Activated naive CD4-positive, alpha-beta T cell treated with anti-CD3 and anti-CD28 coated beads, Interleukin-2, amount 50 U/mL, for 72 hours (primary cell): ENCODE measurements around the gene PALM3. TPM values are rescaled to one million over a fixed set of nuclear protein-coding genes. Genes with fewer than 3 reads are reported as not detected.

ENCODE experiments used
- ATAC-seq, 2 donors: fragments of 150-1000 bp; cut with Tn5 transposase; 2 replicates each; pipeline ENCODE4 v1.10.0; 2021; ENCODE audit warnings: mild to moderate bottlenecking in 2 of 2, moderate library complexity in 2 of 2
- DNase-seq, 2 donors: peaks; one replicate each; pipeline ENCODE4 v3.0.0; 2021 to 2022; ENCODE audit warnings: low spot score in 2 of 2
- H3K27ac Mint-ChIP-seq, 2 donors: one replicate each; pipeline ENCODE4 v1.8.0; 2022; ENCODE audit warnings: mild to moderate bottlenecking in 2 of 2, mixed read lengths in 2 of 2
- H3K36me3 Mint-ChIP-seq, 2 donors: one replicate each; pipeline ENCODE4 v1.8.0; 2022; ENCODE audit warnings: mixed read lengths in 2 of 2
- H3K9me3 Mint-ChIP-seq, 2 donors: one replicate each; pipeline ENCODE4 v1.8.0; 2022; ENCODE audit warnings: mixed read lengths in 2 of 2
- total RNA-seq, 2 donors: library from RNA; stranded (reverse); gene quantifications; one replicate each; pipeline ENCODE4 v1.2.3, GENCODE V29; 2022

The PALM3 gene
- total RNA-seq, 2 donors from 2014 or later: not detected

DNA sequence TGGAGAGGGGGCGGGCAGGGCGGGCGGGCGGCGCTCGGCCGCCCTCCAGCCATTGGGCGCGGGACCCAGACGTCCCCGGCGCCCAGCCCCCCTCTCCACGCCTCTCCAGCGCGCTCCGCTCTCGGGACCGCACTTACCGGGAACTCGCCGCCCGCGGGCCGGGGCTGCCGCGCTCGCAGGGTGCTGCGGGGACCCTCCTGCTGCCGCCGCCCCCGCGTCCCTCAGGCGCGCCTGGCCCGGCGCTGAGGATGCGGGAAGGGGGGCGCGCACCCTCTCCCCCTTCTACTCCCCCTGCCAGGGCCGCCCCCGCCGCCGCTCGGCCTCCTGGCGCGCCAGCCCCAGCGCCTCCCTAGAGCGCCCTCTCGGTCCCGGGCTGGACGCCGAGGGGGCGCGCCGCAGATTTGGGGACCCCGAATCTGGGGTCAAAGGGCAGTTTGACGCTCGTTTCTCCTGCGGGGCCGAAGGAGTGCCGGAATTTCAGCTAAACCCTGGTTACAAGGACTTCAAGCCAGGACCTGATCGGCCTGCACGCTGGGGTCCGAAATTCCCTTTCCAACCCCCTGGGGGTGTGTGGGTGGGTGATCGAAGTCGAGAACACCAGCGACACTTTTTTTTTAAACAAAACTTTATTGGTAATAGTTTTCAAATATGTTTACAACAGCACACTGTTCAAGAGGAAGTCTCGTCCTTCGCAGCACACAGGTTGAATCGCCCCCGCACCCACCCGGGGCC is 29.4 kb upstream of the PALM3 start:
- Mint-ChIP-seq H3K9me3 (peaks cover 3 to 7% of the 10 kb centered on the region in 2 donors), H3K36me3 (peaks cover 12 to 32% of the 10 kb centered on the region in 2 donors), H3K27ac (peak overlapping the region; percentile 63 to 99)
- ATAC-seq (peak; percentile 74 to 86), DNase-seq (peak; percentile 73 to 77)

DNA sequence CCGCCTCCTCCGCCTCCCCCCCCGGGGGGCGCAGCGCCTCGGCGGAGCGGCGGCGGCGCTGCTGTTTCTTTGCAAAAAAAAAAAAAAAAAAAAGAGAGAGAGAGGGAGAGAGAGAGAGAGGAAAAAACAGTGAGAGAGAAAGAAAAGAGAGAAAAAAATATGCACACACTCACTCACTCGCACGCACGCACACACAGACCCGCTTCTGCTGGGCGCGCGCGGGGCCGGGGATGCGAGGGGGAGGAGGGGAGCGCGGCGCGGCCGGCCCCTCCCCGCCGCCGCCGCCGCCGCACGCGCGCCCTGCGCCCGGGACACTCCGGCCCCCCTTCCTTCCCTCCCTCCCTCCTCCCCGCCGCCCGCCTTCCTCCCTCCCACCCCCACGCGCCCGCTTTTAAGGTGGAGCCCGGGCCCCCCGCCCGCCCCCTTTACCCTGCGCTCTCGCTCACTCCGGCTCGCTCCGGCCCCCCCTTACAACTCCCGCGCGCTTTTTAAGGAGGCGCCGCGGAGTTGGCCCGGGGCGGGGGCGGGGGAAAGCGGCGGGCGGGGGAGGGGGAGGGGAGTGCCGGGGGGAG is 28.7 kb upstream of the PALM3 start, which contains the start of gene SAMD1:
Gene SAMD1 (minus strand): TSS at position 243 of the 572 bp plus-strand sequence.
- DNase-seq (peak; percentile 63 to 66), ATAC-seq (peak; percentile 59 to 67)
- H3K36me3 Mint-ChIP-seq: peaks cover 12 to 32% of the 10 kb centered on the region in 2 donors
- H3K9me3 Mint-ChIP-seq: peaks cover 3 to 7% of the 10 kb centered on the region in 2 donors
- peak within 1 kb of the TSS; percentile 63 to 99 for H3K27ac Mint-ChIP-seq

DNA sequence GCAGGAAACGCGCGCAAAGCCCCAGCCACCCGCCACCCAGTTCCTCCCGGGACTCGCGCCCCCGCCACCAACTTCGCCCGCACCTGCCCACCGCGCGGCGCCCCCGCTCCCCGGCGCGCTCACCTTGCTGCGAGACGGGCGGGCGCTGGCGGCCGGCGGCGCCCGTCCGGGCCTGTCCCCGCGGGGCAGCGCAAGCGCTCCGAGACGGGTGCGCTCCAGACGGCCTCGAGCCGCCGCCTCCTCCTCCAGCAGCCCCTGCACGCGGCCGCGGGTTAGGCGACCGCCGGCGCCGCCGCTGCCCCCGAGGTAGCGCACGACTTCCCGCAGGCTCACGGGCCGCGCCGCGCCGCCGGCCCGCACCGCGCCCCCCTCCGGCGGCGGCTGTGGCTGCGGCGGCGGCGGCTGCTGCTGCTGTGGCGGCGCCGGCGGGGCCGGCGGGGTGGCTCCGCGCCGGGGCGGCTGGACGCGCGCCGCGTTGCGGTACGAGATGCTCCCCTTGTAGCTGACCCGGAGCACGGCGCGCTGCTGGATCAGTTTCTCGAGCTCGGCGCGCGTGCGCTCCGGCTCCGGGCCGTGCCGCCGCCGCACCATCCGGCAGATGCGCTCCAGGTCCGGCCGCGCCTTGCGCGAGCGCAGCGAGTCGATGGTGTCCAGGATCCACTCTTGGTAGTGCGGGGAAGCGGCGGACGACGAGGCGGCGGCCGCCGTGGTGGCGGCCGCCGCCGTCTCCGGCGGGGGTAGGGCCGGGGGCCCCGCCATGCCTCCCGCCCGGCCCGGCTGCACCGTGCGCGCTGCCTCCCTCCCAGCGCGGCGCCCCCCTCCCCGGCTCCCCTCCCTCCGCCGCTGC is 28.0 kb upstream of the PALM3 start:
- H3K27ac Mint-ChIP-seq: no peak overlapping the region
- H3K9me3 Mint-ChIP-seq: peaks cover 3 to 7% of the 10 kb centered on the region in 2 donors
- H3K36me3 Mint-ChIP-seq: peaks cover 12 to 31% of the 10 kb centered on the region in 2 donors

DNA sequence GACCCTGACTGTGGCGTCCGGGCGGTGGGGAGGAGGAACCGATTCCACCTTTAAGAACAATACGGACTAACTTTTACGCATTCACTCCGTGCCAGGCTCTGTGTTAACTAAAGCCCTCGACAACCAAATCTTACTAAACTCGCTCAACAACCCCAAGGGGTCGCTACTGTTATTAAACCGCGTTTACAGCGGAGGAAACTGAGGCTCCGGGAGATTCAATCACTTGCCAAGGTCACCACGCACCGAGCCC is 27.5 kb upstream of the PALM3 start:
- ATAC-seq (no peak), DNase-seq (no peak)
- Mint-ChIP-seq H3K9me3 (peaks cover 3 to 7% of the 10 kb centered on the region in 2 donors), H3K36me3 (peaks cover 12 to 26% of the 10 kb centered on the region in 2 donors), H3K27ac (no peak overlapping the region)

More for the DNA sequence above, 28.0 kb upstream of the PALM3 start:
- DNase-seq (peak; percentile 54 to 65), ATAC-seq (peak; percentile 16 to 23)

DNA sequence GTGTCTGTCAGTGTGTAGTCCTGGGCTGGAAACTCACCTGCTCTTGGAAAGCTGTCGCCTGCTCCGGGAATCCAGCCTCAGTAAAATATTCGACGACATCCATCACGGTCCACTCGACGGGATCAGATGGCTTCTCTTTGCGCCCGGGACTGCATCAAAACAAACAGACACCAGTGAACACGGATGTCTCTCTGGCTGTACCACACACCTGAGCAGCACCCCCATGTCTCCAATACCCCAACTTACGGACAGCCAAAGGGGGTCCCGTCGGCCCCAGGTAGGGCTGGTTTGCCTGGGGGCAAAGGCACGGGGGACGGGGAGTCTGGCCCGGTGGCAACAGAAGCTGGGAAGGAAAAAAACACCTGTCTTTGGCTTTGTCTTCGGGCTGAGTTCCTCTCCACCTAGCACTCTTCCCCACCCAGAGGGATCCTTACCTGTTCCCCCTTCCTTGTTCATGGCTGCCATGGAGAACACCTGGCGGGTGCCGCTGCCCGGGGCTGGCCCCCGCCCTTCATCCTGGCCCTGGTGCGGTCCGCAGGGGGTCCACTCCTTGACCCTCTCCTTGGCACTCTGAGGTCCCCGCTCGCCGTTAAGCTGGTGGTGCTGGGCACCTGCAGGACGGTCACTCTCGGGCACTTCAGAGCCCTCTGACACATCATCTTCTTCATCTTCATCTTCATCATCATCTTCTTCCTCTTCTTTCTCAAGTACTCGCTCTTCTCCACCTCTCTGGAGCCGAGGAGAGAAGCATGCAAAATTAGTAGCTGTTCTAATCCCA is 26.9 kb upstream of the PALM3 start:
- DNase-seq: no peak
- Mint-ChIP-seq H3K36me3 (peaks cover 12 to 26% of the 10 kb centered on the region in 2 donors), H3K27ac (no peak overlapping the region), H3K9me3 (peaks cover 3 to 7% of the 10 kb centered on the region in 2 donors)
- no peak for ATAC-seq

DNA sequence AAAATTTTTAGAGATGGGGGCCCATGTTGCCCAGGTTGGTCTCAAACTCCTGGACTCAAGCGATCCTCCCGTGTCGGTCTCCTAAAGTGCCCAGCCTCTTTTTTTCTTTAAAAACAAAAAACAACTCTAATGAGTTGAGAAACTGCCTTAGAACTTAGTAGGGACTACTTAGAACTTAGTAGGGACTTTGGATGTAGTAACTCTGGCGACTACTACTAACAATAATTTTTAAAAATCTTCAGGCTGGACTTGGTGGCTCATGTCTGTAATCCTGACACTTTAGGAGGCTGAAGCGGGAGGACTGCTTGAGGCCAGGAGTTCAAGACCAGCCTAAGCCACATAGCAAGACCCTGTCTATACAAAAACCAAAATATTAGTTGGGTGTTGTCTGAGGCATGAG is 24.2 kb upstream of the PALM3 start:
- DNase-seq (no peak), ATAC-seq (no peak)
- Mint-ChIP-seq H3K27ac (no peak overlapping the region), H3K9me3 (no peaks in the 10 kb centered on the region), H3K36me3 (peaks cover 6 to 15% of the 10 kb centered on the region in 2 donors)

DNA sequence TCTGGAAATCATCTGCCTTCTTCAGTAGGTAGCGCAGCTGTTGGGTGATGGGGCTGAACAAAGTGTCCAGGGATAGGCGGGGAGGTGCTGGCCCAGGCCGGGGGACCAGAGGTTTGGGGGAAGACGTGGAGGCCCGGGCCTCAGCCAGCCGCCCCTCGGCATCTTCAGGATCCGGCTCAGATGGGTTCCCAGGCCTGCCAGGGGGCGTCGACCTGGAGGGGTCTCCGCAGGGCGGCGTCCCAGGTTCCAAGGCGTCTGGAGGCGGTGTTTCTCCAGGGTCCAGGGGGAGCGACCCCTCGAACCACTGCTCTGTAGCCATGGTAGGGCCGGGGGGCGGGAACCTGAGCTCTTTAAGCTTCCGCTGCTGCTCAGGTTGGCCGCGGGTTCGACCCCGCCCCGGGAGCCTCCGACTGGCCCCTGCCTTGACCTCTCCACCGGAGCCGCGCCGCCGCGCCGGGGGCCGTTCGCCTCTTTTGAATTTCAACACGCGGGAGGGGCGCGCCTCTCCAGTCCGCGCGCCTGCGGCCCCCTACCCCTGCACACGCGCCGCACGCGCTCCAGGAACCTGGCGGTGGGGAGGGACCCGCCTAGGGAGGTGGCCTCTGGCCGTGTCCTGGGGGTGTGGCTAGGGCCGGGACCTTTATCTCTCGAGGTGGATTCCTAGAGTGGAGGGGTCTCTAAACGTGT is 23.6 kb upstream of the PALM3 start, which contains the start of gene C19orf67:
Gene C19orf67 (minus strand): TSS at position 475 of the 687 bp plus-strand sequence. CDS start 156 bp downstream, at position 319.
- Mint-ChIP-seq H3K9me3 (no peaks in the 10 kb centered on the region), H3K36me3 (peaks cover 6 to 18% of the 10 kb centered on the region in 2 donors), H3K27ac (no peak within 1 kb of the TSS)
- ATAC-seq: no peak
- DNase-seq: no peak

DNA sequence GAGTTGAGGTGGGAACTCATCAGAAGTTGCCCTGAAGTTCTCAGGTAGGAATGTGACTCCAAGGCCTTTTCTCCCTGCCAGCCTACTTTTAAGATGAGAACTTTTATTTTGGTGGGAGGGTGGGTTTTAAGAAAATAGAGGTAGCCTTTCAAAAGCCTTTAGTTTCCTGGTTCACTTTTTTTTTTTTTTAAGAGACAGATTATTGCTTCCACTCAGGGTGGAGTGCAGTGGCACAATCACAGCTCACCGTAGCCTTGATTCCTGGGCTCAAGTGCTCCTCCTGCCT is 20.7 kb upstream of the PALM3 start:
- peak overlapping the region in 1 of 2 donors; percentile 89 for H3K27ac Mint-ChIP-seq
- no peaks in the 10 kb centered on the region for H3K9me3 Mint-ChIP-seq

DNA sequence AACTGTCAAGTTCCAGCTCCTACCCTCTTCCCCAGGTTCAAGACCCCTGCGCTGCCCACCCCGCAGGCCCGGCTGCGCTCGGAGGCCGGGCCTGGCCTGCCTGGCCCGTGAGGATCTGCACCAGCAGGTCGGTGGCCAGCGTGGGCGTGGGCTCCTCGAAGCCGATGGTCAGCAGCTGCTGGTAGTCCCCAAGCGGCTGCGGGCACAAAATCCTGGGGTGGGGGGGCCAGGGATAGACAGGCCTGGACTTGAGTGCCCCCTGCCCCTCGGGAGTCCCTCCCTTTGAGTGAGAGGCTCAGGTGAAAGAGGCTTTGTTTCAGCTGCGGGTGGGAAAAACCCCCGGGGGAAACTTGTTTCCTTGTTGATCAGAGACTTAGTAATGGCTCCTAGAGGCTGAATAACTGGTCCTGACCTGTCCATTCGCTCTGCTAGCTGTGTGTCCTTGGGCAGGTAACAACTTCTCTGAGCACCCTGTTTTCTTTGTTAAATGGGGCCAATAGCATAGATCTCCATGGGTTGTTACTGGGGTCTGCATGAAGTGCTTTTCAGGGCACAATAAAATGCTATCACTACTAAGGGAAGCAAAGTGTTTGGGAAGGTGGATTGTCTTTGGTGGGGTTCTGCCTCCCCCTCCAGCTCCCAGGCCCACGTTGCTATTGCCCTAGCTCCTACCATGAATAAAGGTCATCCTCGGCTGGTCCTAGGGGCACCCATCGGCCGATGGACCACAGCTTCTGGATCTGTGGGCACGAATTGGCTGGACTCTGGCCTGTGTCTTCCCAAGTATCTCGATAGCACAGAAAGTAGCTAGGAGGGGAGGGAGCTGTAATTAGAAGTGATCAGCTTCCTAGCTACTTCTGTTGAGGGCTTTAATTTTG is 20.2 kb upstream of the PALM3 start:
- ATAC-seq: peak in 1 of 2 donors; percentile 15
- Mint-ChIP-seq H3K36me3 (peaks cover 0 to 5% of the 10 kb centered on the region in 2 donors), H3K9me3 (no peaks in the 10 kb centered on the region), H3K27ac (peak overlapping the region in 1 of 2 donors; percentile 89)
- peak in 1 of 2 donors; percentile 61 for DNase-seq

More for the DNA sequence above, 20.7 kb upstream of the PALM3 start:
- peaks cover 0 to 5% of the 10 kb centered on the region in 2 donors for H3K36me3 Mint-ChIP-seq
- no peak for DNase-seq
- ATAC-seq: no peak

DNA sequence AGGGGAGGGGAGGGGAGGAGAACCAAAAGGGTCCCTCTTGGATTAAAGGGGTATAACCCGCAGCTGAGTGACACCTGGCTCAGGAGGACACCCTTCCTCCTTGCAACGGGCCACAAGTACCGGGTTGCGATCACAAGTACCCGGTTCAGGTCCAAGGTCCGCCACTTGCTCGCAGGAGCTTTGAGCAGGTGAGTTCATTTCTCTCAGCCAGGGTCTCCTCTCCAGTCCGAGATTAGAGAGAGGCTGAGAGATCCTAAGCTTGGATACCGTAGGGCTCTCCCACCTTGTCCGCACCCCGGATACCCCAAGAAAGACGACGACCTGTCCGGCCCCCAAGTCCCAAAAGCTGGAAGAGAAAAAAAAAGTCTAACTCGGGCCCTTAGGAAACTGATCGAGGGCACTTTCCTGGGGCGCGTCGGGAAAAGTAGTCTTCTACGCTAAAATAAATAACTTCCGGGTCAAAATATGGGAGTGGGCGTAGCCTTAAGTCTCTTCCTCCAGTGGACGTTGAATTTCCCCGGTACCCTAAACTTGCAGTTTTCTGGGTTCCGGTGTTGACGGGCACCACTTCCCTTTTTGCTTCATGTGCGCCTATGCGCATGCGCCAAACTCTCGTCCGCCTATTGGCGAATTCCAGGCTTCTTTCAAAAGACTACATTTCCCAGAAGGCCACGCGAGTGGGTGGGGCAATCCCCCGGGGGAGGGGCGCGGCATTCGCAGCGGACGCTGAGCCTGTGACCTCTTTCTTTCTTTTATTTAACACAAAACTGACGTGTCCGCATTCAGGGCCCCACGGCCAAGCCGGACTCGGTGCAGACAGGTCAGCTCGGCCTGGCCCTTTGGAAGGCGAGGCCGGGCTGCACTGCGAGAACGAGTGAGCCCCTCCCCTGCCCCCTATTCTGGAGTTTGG is 19.3 kb upstream of the PALM3 start:
- DNase-seq (peak; percentile 99 to 100), ATAC-seq (peak; percentile 95 to 97)
- Mint-ChIP-seq H3K36me3 (peaks cover 0 to 5% of the 10 kb centered on the region in 2 donors), H3K27ac (peak overlapping the region; percentile 89 to 95), H3K9me3 (no peaks in the 10 kb centered on the region)

DNA sequence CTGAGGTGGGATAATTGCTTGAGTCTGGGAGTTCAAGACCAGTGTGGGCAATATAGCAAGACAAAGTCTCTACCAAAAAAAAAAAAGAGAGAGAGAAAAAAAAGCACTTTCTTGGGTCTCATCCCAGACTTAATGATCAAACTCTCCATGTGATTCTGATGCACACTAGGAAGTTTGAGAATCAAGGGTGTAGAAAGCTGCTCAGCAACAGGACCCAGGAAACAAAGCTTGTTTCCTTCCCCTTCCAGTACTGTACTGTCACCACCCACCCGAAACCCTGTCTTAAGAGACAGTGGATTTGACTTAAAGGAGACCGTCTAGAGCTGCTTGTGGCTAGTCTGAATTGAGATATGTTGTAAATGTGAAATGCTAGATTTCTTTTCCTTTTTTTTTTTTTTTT is 16.5 kb upstream of the PALM3 start:
- Mint-ChIP-seq H3K36me3 (peaks cover 0 to 5% of the 10 kb centered on the region in 2 donors), H3K27ac (no peak overlapping the region), H3K9me3 (no peaks in the 10 kb centered on the region)
- no peak for DNase-seq
- ATAC-seq: no peak

DNA sequence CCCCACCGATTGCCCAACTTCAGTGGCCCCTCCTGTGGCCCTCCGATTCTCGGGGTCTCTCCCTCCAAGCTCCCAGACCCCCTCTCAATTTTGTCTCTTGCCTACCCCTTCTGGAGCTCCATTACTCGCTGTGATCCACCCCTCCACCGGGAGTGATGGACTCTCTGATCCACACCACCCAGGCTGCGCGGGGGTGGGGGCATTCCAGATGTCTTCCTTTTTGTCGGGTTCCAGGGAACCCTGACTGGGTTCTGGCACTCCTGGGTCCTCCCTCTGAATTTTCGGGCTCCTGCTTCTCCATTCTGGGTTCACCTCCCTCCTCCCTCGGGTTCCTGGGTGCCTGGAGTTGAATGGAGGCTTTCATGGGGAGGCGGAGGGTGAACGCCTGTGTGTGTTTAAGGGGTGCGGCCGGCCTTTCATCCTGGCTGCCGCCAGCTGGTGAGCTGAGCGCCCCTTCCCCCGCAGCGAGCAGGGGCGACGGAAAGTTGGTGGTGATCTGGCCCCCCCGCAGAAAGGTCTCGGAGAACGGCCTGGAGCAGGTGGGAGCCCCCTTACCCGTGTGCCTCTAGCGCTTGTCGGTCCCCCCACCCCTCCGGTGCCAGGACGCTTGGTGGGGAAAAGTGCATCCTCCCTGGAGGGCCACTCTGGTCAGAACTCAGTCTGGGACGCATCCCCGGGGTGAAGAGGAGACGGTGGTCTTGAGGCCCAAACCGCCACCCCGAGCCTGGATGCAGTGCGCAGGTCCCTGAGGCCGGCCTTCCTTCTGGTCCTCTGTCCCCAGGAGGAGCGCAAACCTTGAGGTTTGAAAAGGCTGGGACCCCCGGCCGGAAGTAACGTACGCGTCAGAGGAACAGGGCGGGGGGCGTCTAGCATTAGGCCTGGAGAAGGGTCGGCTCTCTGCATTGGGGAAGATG is 12.3 kb upstream of the PALM3 start:
- no peaks in the 10 kb centered on the region for H3K36me3 Mint-ChIP-seq
- H3K27ac Mint-ChIP-seq: peak overlapping the region; percentile 20 to 84
- ATAC-seq (peak; percentile 16 to 29), DNase-seq (peak; percentile 45 to 68)
- no peaks in the 10 kb centered on the region for H3K9me3 Mint-ChIP-seq

DNA sequence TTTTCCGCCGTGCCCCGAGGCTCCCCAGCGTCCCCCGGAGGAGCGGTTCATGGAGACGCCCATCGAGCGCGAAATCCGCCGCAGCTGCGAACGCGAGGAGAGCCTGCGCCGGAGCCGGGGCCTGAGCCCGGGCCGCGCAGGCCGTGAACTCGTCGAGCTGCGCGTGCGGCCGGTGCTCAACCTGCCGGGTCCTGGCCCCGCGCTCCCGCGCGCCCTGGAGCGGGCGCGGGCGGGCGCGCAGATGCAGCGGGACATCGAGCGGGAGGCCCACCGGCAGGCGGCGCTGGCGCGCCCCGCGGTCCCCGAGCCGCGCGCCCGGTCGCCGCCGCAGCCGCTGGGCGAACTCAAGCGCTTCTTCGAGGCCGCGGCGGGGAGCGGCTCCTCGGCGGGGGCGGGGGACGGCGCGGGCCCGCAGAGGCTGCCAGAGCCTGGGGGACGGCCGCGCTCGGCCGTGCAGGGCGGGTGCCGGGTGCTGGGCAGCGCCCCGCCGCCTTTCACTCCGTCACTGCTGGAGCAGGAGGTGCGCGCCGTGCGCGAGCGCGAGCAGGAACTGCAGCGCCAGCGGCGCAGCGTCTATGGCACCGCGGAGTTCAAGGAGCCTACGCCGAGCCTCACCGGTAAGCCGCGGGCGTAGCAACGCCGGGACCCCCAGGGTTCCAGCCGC is 11.5 kb upstream of the PALM3 start:
- Mint-ChIP-seq H3K36me3 (no peaks in the 10 kb centered on the region), H3K9me3 (no peaks in the 10 kb centered on the region), H3K27ac (peak overlapping the region in 1 of 2 donors; percentile 20)
- DNase-seq: peak; percentile 83 to 85
- ATAC-seq: peak; percentile 80
